Type B pancreatic cell (in vitro differentiated cells): ENCODE results near the gene PLA2G4C. TPM values are rescaled to one million over a fixed set of nuclear protein-coding genes. Genes with fewer than 3 reads are reported as not detected.

Source experiments
- DNase-seq: peaks from one replicate; pipeline ENCODE4 v3.0.0; 2021; ENCODE audit warnings: mixed read lengths; ENCODE audit not compliant: unreplicated experiment; ENCODE audit errors: extremely low spot score
- H3K27ac Mint-ChIP-seq: 2 replicates; pipeline ENCODE4 v1.8.0; 2021; ENCODE audit warnings: mild to moderate bottlenecking, mixed read lengths
- H3K27me3 Mint-ChIP-seq: 2 replicates; pipeline ENCODE4 v1.8.0; 2021; ENCODE audit warnings: mixed read lengths
- H3K36me3 Mint-ChIP-seq: 2 replicates; pipeline ENCODE4 v1.8.0; 2021; ENCODE audit warnings: mixed read lengths
- H3K4me1 Mint-ChIP-seq: one replicate; pipeline ENCODE4 v1.8.0; 2021; ENCODE audit warnings: mixed read lengths; ENCODE audit not compliant: unreplicated experiment
- H3K4me3 Mint-ChIP-seq: 2 replicates; pipeline ENCODE4 v1.8.0; 2021; ENCODE audit warnings: mild to moderate bottlenecking, mixed read lengths
- H3K9me3 Mint-ChIP-seq: 2 replicates; pipeline ENCODE4 v1.8.0; 2021; ENCODE audit warnings: mixed read lengths
- long read RNA-seq: library from polyadenylated mRNA; unstranded; transcript quantifications from one replicate; pipeline ENCODE4 v2.0.0, GENCODE V29; 2020
- total RNA-seq: library from RNA; stranded (reverse); gene quantifications from 2 replicates; pipeline ENCODE4 v1.2.1, GENCODE V29; 2021; ENCODE audit warnings: low replicate concordance
- TF ChIP-seq, protein P1 (sequence below): fragments of 200-600 bp; sonication (generic); conservative IDR thresholded peaks from 2 replicates; pipeline ENCODE4 v1.5.0; 2021; ENCODE audit warnings: antibody characterized with exemption, mild to moderate bottlenecking

The PLA2G4C gene, protein sequence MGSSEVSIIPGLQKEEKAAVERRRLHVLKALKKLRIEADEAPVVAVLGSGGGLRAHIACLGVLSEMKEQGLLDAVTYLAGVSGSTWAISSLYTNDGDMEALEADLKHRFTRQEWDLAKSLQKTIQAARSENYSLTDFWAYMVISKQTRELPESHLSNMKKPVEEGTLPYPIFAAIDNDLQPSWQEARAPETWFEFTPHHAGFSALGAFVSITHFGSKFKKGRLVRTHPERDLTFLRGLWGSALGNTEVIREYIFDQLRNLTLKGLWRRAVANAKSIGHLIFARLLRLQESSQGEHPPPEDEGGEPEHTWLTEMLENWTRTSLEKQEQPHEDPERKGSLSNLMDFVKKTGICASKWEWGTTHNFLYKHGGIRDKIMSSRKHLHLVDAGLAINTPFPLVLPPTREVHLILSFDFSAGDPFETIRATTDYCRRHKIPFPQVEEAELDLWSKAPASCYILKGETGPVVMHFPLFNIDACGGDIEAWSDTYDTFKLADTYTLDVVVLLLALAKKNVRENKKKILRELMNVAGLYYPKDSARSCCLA
- total RNA-seq: 1.1 and 3.2 TPM in 2 replicates
- long read RNA-seq, partial matches to known transcripts: 0 of 2 reads
- long read RNA-seq, other reads (novel, unspliced or antisense): 0 of 2 reads

DNA sequence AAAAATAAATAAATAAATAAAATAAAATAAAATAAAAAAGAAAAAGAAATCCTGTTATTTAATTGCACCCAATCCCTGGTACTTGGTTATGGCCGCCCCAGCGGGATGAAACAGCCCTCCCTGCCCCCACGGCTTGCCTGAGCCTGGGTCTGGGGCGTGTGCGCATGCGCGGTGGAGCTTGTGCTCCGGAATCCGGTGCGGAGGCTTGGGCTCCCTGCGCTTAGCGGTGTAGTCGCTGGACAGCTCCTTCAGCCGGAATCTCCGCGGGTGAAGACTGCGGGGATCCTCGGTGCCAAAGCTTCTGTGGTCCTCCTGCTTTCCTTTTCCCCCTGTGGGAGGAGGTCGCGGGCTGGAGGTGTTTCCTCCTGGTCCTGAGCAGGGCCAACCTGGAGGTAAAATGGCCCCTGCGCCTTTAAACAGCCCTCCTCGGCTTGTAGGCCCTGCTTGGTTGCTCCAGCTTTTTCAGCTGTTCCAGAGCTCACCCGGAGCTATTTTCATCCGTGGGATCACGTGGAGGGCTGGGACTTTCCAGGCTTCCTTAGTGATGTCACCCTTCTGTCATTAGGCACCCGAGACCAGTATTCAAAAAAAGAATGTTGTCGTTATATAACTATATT lies at the start of gene PLA2G4C:
Gene PLA2G4C, minus strand, starts transcription at position 468 of the 617 bp plus-strand sequence. CDS start 4,288 bp downstream, outside the sequence.
- Mint-ChIP-seq H3K4me3 (peak within 1 kb of the TSS; percentile 76), H3K9me3 (no peaks in the 10 kb centered on the region), H3K27me3 (no peaks in the 10 kb centered on the region), H3K4me1 (peaks cover 4% of the 10 kb centered on the region), H3K36me3 (no peaks in the 10 kb centered on the region), H3K27ac (peak within 1 kb of the TSS; percentile 76)
- peak; percentile 83 for DNase-seq
- TF ChIP-seq, protein P1, sequence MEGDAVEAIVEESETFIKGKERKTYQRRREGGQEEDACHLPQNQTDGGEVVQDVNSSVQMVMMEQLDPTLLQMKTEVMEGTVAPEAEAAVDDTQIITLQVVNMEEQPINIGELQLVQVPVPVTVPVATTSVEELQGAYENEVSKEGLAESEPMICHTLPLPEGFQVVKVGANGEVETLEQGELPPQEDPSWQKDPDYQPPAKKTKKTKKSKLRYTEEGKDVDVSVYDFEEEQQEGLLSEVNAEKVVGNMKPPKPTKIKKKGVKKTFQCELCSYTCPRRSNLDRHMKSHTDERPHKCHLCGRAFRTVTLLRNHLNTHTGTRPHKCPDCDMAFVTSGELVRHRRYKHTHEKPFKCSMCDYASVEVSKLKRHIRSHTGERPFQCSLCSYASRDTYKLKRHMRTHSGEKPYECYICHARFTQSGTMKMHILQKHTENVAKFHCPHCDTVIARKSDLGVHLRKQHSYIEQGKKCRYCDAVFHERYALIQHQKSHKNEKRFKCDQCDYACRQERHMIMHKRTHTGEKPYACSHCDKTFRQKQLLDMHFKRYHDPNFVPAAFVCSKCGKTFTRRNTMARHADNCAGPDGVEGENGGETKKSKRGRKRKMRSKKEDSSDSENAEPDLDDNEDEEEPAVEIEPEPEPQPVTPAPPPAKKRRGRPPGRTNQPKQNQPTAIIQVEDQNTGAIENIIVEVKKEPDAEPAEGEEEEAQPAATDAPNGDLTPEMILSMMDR: no peak

DNA sequence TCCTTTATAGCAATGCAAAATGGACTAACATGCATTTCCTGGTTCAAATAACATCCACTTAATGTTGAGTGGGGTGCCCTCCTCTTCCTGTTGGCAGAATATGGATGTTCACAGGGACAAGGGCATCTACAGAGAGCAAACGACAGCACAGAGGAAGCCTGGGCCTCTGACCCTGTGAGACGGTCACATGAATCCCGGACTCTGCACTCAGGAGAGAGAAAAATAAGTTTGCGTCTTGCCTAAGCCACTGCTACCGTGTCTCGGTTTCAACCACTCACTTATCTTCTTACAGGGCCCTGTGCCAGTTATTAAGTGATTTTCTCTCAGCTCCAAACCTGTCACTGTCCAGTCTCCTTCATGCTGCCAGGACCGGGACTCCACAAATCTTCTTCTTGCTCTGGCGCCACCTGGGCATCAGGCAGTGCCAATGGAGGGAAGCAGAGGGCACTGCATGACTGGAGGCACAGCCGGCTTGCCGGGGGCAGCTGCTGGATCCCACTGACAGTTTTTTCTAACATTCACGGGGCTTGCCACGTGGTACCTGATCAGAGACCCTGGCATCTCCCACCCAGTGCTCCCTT lies 47.7 kb upstream of the PLA2G4C start:
- Mint-ChIP-seq H3K27ac (no peak overlapping the region), H3K4me1 (no peaks in the 10 kb centered on the region), H3K36me3 (peaks cover 18% of the 10 kb centered on the region), H3K9me3 (no peaks in the 10 kb centered on the region), H3K27me3 (no peaks in the 10 kb centered on the region), H3K4me3 (no peak overlapping the region)
- no peak for DNase-seq
- TF ChIP-seq, protein P1: no peak

DNA sequence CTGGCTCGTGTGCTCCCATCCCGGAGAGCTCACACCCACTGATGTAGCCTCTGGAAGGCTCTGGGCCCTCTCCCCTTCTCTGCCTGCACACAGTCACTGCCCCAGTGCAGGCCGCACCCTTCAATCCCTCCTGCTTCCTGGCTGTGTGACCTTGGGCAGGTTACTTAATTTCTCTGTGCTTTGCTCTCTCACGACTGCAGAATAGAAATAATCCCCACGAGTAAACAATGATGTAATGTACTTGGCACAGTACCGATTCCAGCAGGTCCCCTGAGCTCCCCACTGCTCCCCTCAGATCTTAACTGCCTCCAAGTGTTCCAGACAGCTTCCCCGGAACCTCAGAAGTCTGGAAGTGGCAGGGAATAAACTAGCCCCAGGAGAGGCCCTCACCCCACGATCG lies 43.4 kb upstream of the PLA2G4C start:
- TF ChIP-seq, protein P1: no peak
- Mint-ChIP-seq H3K27ac (peak overlapping the region; percentile 18), H3K27me3 (no peaks in the 10 kb centered on the region)

GRCh38 chr19:48152551-48152950 lies 41.9 kb upstream of the PLA2G4C start:
- TF ChIP-seq, protein P1: peak; percentile 93
- Mint-ChIP-seq H3K4me3 (no peak overlapping the region), H3K36me3 (peaks cover 4% of the 10 kb centered on the region)

More for the DNA sequence above, 43.4 kb upstream of the PLA2G4C start:
- no peaks in the 10 kb centered on the region for H3K9me3 Mint-ChIP-seq
- no peak overlapping the region for H3K4me3 Mint-ChIP-seq
- peaks cover 6% of the 10 kb centered on the region for H3K4me1 Mint-ChIP-seq
- peaks cover 9% of the 10 kb centered on the region for H3K36me3 Mint-ChIP-seq
- no peak for DNase-seq

GRCh38 chr19:48149430-48149829 lies 38.8 kb upstream of the PLA2G4C start:
- DNase-seq: no peak
- no peak overlapping the region for H3K27ac Mint-ChIP-seq
- H3K36me3 Mint-ChIP-seq: peaks cover 3% of the 10 kb centered on the region
- H3K4me3 Mint-ChIP-seq: no peak overlapping the region
- no peaks in the 10 kb centered on the region for H3K9me3 Mint-ChIP-seq
- TF ChIP-seq, protein P1: no peak
- peaks cover 6% of the 10 kb centered on the region for H3K4me1 Mint-ChIP-seq
- H3K27me3 Mint-ChIP-seq: no peaks in the 10 kb centered on the region

More at GRCh38 chr19:48152551-48152950, 41.9 kb upstream of the PLA2G4C start:
- H3K27me3 Mint-ChIP-seq: no peaks in the 10 kb centered on the region
- no peak for DNase-seq
- no peak overlapping the region for H3K27ac Mint-ChIP-seq
- peaks cover 6% of the 10 kb centered on the region for H3K4me1 Mint-ChIP-seq
- no peaks in the 10 kb centered on the region for H3K9me3 Mint-ChIP-seq
